ENCODE data around the gene LASP1NB.
A peak's percentile ranks its signal among the peaks of the same experiment; 100 is the strongest.

LASP1NB gene

GRCh38 chr17:38958326-38958725 lies 32.9 kb downstream of the LASP1NB start:
- ChIA-PET POLR2A (interaction anchor here (0.6 to 1.1 kb wide), 4 partner anchors 15 to 348 kb away, joined by 3 to 5 read pairs (median 4); no protein-coding TSS in a partner anchor), CTCF (ENCODE audit: unreplicated experiment) (no interaction called here)
- Histone ChIP-seq H3K4me2 (ENCODE audit: low read length) (peak overlapping the region; percentile 30; the same call in 1 of the 2 replicates), H3K9me2 (ENCODE audit: insufficient read depth, low read length) (no peaks in the 10 kb centered on the region), H3K4me3 (ENCODE audit: low read depth, low read length, poor library complexity, severe bottlenecking) (no peak overlapping the region), H2AFZ (ENCODE audit: low read length) (peak overlapping the region; percentile 68), H4K20me1 (ENCODE audit: insufficient read depth, low read length) (no peaks in the 10 kb centered on the region), H3K36me3 (ENCODE audit: insufficient read depth, low read length) (no peaks in the 10 kb centered on the region), H3K4me1 (ENCODE audit: insufficient read depth, low read length, poor library complexity, severe bottlenecking) (peaks cover 33% of the 10 kb centered on the region), H3K27ac (ENCODE audit: low read depth, low read length, poor library complexity, severe bottlenecking) (no peak overlapping the region), H3K79me2 (ENCODE audit: insufficient read depth, low read depth, low read length) (no peaks in the 10 kb centered on the region), H3K9me3 (ENCODE audit: low read length) (no peaks in the 10 kb centered on the region)
- no TSS peak for BruUV-seq (replicated peaks)
- intact Hi-C loops (cut with micrococcal nuclease; ENCODE audit: unreplicated experiment): no loop called here
- no peak for DNase-seq (ENCODE audit: low spot score)
- TF ChIP-seq, protein P1, sequence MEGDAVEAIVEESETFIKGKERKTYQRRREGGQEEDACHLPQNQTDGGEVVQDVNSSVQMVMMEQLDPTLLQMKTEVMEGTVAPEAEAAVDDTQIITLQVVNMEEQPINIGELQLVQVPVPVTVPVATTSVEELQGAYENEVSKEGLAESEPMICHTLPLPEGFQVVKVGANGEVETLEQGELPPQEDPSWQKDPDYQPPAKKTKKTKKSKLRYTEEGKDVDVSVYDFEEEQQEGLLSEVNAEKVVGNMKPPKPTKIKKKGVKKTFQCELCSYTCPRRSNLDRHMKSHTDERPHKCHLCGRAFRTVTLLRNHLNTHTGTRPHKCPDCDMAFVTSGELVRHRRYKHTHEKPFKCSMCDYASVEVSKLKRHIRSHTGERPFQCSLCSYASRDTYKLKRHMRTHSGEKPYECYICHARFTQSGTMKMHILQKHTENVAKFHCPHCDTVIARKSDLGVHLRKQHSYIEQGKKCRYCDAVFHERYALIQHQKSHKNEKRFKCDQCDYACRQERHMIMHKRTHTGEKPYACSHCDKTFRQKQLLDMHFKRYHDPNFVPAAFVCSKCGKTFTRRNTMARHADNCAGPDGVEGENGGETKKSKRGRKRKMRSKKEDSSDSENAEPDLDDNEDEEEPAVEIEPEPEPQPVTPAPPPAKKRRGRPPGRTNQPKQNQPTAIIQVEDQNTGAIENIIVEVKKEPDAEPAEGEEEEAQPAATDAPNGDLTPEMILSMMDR (conservative IDR thresholded peaks at IDR 0.05; ENCODE audit: low read length): no peak
- no peak for TF ChIP-seq EZH2phosphoT487 (IDR thresholded peaks at IDR 0.05; ENCODE audit: borderline replicate concordance, low read depth, low read length)

DNA sequence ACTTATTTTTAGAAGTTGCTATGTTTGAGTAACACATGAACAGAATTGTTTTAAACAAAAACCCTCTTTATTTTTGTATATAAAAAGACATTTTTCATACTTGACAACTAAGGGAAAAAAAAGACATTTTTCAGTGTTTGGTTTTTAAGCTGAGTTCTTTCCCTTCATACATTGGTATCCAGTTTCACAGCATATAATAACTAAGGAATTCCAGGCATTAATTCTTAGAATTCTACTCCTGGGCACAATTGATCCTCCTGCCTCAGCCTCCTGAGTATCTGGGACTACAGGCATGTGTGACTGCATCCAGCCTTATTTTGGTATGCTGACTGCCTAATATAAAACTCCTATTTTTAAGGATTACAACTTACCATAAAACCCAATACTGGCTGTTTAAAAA lies 33.3 kb downstream of the LASP1NB start:
- Histone ChIP-seq H3K79me2 (ENCODE audit: insufficient read depth, low read depth, low read length) (no peaks in the 10 kb centered on the region), H3K4me2 (ENCODE audit: low read length) (peak overlapping the region; percentile 44), H3K4me1 (ENCODE audit: insufficient read depth, low read length, poor library complexity, severe bottlenecking) (peaks cover 33% of the 10 kb centered on the region), H2AFZ (ENCODE audit: low read length) (peak overlapping the region; percentile 68; the same call in 1 of the 2 replicates), H3K9me3 (ENCODE audit: low read length) (no peaks in the 10 kb centered on the region), H3K36me3 (ENCODE audit: insufficient read depth, low read length) (no peaks in the 10 kb centered on the region), H3K9me2 (ENCODE audit: insufficient read depth, low read length) (no peaks in the 10 kb centered on the region), H3K27ac (ENCODE audit: low read depth, low read length, poor library complexity, severe bottlenecking) (peak overlapping the region; percentile 37), H4K20me1 (ENCODE audit: insufficient read depth, low read length) (no peaks in the 10 kb centered on the region), H3K4me3 (ENCODE audit: low read depth, low read length, poor library complexity, severe bottlenecking) (no peak overlapping the region)
- POLR2A ChIA-PET: interaction anchor here (0.5 to 1.1 kb wide), 5 partner anchors 15 to 347 kb away, joined by 3 to 6 read pairs (median 4); no protein-coding TSS in a partner anchor
- no TSS peak for BruUV-seq (replicated peaks)
- TF ChIP-seq, protein P1 (conservative IDR thresholded peaks at IDR 0.05; ENCODE audit: low read length): no peak
- no peak for TF ChIP-seq EZH2phosphoT487 (IDR thresholded peaks at IDR 0.05; ENCODE audit: borderline replicate concordance, low read depth, low read length)
- CTCF ChIA-PET (ENCODE audit: unreplicated experiment): no interaction called here
- no peak for DNase-seq (ENCODE audit: low spot score)
- intact Hi-C loops (cut with micrococcal nuclease; ENCODE audit: unreplicated experiment): no loop called here

DNA sequence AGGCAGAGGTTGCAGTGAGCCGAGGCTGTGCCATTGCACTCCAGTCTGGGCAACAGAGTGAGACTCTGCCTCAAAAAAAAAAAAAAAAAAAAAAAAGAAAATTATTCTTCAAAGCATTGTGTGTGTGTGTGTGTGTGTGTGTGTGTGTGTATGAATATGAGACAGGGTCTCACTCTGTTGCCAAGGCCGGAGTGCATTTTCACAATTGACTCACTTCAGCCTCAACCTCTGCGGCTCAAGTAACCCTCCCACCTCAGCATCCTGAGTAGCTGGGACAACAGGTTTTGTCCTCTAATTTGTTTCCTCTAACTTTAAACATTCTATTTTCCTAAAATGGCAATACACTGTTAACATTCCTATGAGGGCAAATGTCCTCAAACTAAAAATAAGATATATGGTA lies 34.1 kb downstream of the LASP1NB start:
- TF ChIP-seq, protein P1 (conservative IDR thresholded peaks at IDR 0.05; ENCODE audit: low read length): no peak
- TF ChIP-seq EZH2phosphoT487 (IDR thresholded peaks at IDR 0.05; ENCODE audit: borderline replicate concordance, low read depth, low read length): no peak
- H3K9me3 ChIP-seq (ENCODE audit: low read length): no peaks in the 10 kb centered on the region
- no peaks in the 10 kb centered on the region for H4K20me1 ChIP-seq (ENCODE audit: insufficient read depth, low read length)
- peaks cover 33% of the 10 kb centered on the region for H3K4me1 ChIP-seq (ENCODE audit: insufficient read depth, low read length, poor library complexity, severe bottlenecking)
- no peak overlapping the region for H3K4me3 ChIP-seq (ENCODE audit: low read depth, low read length, poor library complexity, severe bottlenecking)
- no TSS peak for BruUV-seq (replicated peaks)
- no peak overlapping the region for H3K27ac ChIP-seq (ENCODE audit: low read depth, low read length, poor library complexity, severe bottlenecking)
- no peak overlapping the region for H3K4me2 ChIP-seq (ENCODE audit: low read length)
- no peak for DNase-seq (ENCODE audit: low spot score)
- ChIA-PET CTCF (ENCODE audit: unreplicated experiment) (no interaction called here), POLR2A (interaction anchor here (0.7 kb wide), 1 partner anchor 240 kb away, joined by 6 read pairs; no protein-coding TSS in a partner anchor)
- H3K79me2 ChIP-seq (ENCODE audit: insufficient read depth, low read depth, low read length): no peaks in the 10 kb centered on the region
- peak overlapping the region; percentile 68; the same call in 1 of the 2 replicates for H2AFZ ChIP-seq (ENCODE audit: low read length)
- intact Hi-C loops (cut with micrococcal nuclease; ENCODE audit: unreplicated experiment): no loop called here
- no peaks in the 10 kb centered on the region for H3K9me2 ChIP-seq (ENCODE audit: insufficient read depth, low read length)
- no peaks in the 10 kb centered on the region for H3K36me3 ChIP-seq (ENCODE audit: insufficient read depth, low read length)
